Left colon (tissue), 2 donors: ENCODE results near the gene MAST1. TPM values are rescaled to one million over a fixed set of nuclear protein-coding genes. Genes with fewer than 3 reads are reported as not detected.
"Not testable (repeated sequence)": the region's sequence is repeated elsewhere in the genome, so short reads cannot be mapped to it uniquely, and the experiment has no call there.

Source experiments
- ATAC-seq: fragments of 200-7000 bp; cut with Tn5 transposase; one replicate; pipeline ENCODE4 v1.9.1; 2020; ENCODE audit warnings: mild to moderate bottlenecking, moderate library complexity
- DNase-seq, 2 donors: peaks; one replicate each; pipeline ENCODE4 v3.0.0-alpha.2; 2020
- intact Hi-C, 2 donors: fragments of 100-400 bp; cut with DNase I in 1 of 2; cut with micrococcal nuclease in 1 of 2; formaldehyde crosslinking; loops; one replicate each; pipeline versions ENCODE4 v1.11.2 to v1.14.0; 2022; cut with DNase I, micrococcal nuclease
- total RNA-seq, 2 donors: library from RNA; stranded (reverse); fragmentation: NEBNext Ultra II Directional; extraction: Animal tissue kit (Norgen Biotek cat#: 25700); gene quantifications; one replicate each; pipeline ENCODE4 v1.2.1, GENCODE V29; 2021
- donor health status: DM: no; HTN: no; CAD: no.
- donor health status: DM: yes; HTN: yes; CAD: no.

The MAST1 gene
- total RNA-seq, 2 donors from 2014 or later: 0.82 to 1.4 TPM

GRCh38 chr19:12834976-12835757, 3.1 kb upstream of the MAST1 start:
- ATAC-seq (peak; percentile 36), DNase-seq (peak in 1 of 2 donors; percentile 47)
- intact Hi-C loops: no loop called here

- no peak for DNase-seq
- intact Hi-C loops: no loop called here
- no peak for ATAC-seq
Observed at GRCh38 chr19:12836529-12836863, 1.8 kb upstream of the MAST1 start.

GRCh38 chr19:12837225-12837624, 1.1 kb upstream of the MAST1 start:
- DNase-seq: no peak
- intact Hi-C loops: no loop called here
- no peak for ATAC-seq

GRCh38 chr19:12838886-12839756, 806 bp downstream of the MAST1 start:
- DNase-seq: no peak
- ATAC-seq: no peak
- intact Hi-C loops: no loop called here

GRCh38 chr19:12840091-12841079, 2.1 kb downstream of the MAST1 start:
- intact Hi-C loops: loop anchor here (10.0 kb wide), 1 partner anchor 76 kb away; no protein-coding TSS in a partner anchor
- ATAC-seq (peak; percentile 86), DNase-seq (peak; percentile 83 to 86)

- DNase-seq: no peak
- peak; percentile 14 for ATAC-seq
- intact Hi-C loops: loop anchor here (10.0 kb wide), 1 partner anchor 76 kb away; no protein-coding TSS in a partner anchor
Observed at GRCh38 chr19:12841094-12841493, 2.8 kb downstream of the MAST1 start.

GRCh38 chr19:12842511-12842910, 4.2 kb downstream of the MAST1 start:
- intact Hi-C loops: loop anchor here (10.0 kb wide), 1 partner anchor 78 kb away; no protein-coding TSS in a partner anchor

GRCh38 chr19:12843328-12843727, 5.0 kb downstream of the MAST1 start:
- no peak for ATAC-seq
- intact Hi-C loops: loop anchor here (10.0 kb wide), 1 partner anchor 79 kb away; no protein-coding TSS in a partner anchor
- DNase-seq: no peak

More at GRCh38 chr19:12842511-12842910, 4.2 kb downstream of the MAST1 start:
- DNase-seq (no peak), ATAC-seq (no peak)

GRCh38 chr19:12843999-12844732, 5.9 kb downstream of the MAST1 start:
- no peak for DNase-seq
- intact Hi-C loops: loop anchor here (10.0 kb wide), 1 partner anchor 79 kb away; no protein-coding TSS in a partner anchor
- ATAC-seq: no peak

GRCh38 chr19:12846613-12847012, 8.3 kb downstream of the MAST1 start:
- ATAC-seq, DNase-seq: not testable (repeated sequence)
- intact Hi-C loops: loop anchor here (10.0 kb wide), 1 partner anchor 82 kb away; no protein-coding TSS in a partner anchor

- peak; percentile 99 for ATAC-seq
- intact Hi-C loops: loop anchor here (10.0 kb wide), 1 partner anchor 83 kb away; no protein-coding TSS in a partner anchor
- DNase-seq: peak; percentile 72 to 86
Observed at GRCh38 chr19:12847159-12848139, 9.1 kb downstream of the MAST1 start.

- no peak for ATAC-seq
- no peak for DNase-seq
Observed at GRCh38 chr19:12856653-12857052, 18.3 kb downstream of the MAST1 start.

GRCh38 chr19:12858041-12858928, 20.0 kb downstream of the MAST1 start:
- ATAC-seq (no peak), DNase-seq (no peak)
- intact Hi-C loops: no loop called here

More at GRCh38 chr19:12856653-12857052, 18.3 kb downstream of the MAST1 start:
- intact Hi-C loops: no loop called here

- DNase-seq: no peak
- ATAC-seq: no peak
- intact Hi-C loops: no loop called here
Observed at GRCh38 chr19:12859546-12859945, 21.2 kb downstream of the MAST1 start.

GRCh38 chr19:12864143-12864542, 25.8 kb downstream of the MAST1 start:
- no peak for ATAC-seq
- intact Hi-C loops: no loop called here
- DNase-seq: no peak
